ENCODE measurements around the gene SLC9A9. TPM values are rescaled to one million over a fixed set of nuclear protein-coding genes. Genes with fewer than 3 reads are reported as not detected.
A peak's percentile ranks its signal among the peaks of the same experiment; 100 is the strongest.

SLC9A9 gene
- total RNA-seq, 2 donors from 2014 or later: 25.3 to 31.8 TPM

GRCh38 chr3:143358793-143359491, 489.3 kb downstream of the SLC9A9 start:
- H3K36me3 Mint-ChIP-seq (ENCODE audit: low read depth): peaks cover 13% of the 10 kb centered on the region
- no peak for ATAC-seq

GRCh38 chr3:143358155-143358792, 490.0 kb downstream of the SLC9A9 start:
- no peaks in the 10 kb centered on the region for H3K9me3 ChIP-seq (ENCODE audit: control insufficient read depth, low read length, poor library complexity, severe bottlenecking)
- no peak for ATAC-seq
- no peaks in the 10 kb centered on the region for H3K27me3 Mint-ChIP-seq
- DNase-seq: no peak
- H3K36me3 Mint-ChIP-seq (ENCODE audit: low read depth): peaks cover 13% of the 10 kb centered on the region
- peaks cover 9% of the 10 kb centered on the region for H3K4me1 Mint-ChIP-seq
- no peak overlapping the region for H3K27ac Mint-ChIP-seq
- H3K4me3 Mint-ChIP-seq: no peak overlapping the region

More at GRCh38 chr3:143358793-143359491, 489.3 kb downstream of the SLC9A9 start:
- H3K4me3 Mint-ChIP-seq: no peak overlapping the region
- peaks cover 13% of the 10 kb centered on the region for H3K4me1 Mint-ChIP-seq
- DNase-seq: no peak
- H3K27me3 Mint-ChIP-seq: no peaks in the 10 kb centered on the region
- no peaks in the 10 kb centered on the region for H3K9me3 ChIP-seq (ENCODE audit: control insufficient read depth, low read length, poor library complexity, severe bottlenecking)
- H3K27ac Mint-ChIP-seq: no peak overlapping the region

GRCh38 chr3:143357700-143358099, 490.6 kb downstream of the SLC9A9 start:
- peaks cover 11% of the 10 kb centered on the region for H3K36me3 Mint-ChIP-seq (ENCODE audit: low read depth)
- H3K4me3 Mint-ChIP-seq: no peak overlapping the region
- H3K27me3 Mint-ChIP-seq: no peaks in the 10 kb centered on the region
- H3K4me1 Mint-ChIP-seq: peaks cover 8% of the 10 kb centered on the region
- no peaks in the 10 kb centered on the region for H3K9me3 ChIP-seq (ENCODE audit: control insufficient read depth, low read length, poor library complexity, severe bottlenecking)
- H3K27ac Mint-ChIP-seq: no peak overlapping the region
- ATAC-seq (no peak), DNase-seq (no peak)

GRCh38 chr3:143356839-143357238, 491.4 kb downstream of the SLC9A9 start:
- H3K9me3 ChIP-seq (ENCODE audit: control insufficient read depth, low read length, poor library complexity, severe bottlenecking): no peaks in the 10 kb centered on the region
- H3K4me1 Mint-ChIP-seq: peaks cover 3% of the 10 kb centered on the region
- ATAC-seq: no peak
- H3K27me3 Mint-ChIP-seq: no peaks in the 10 kb centered on the region
- H3K36me3 Mint-ChIP-seq (ENCODE audit: low read depth): peaks cover 7% of the 10 kb centered on the region
- H3K4me3 Mint-ChIP-seq: no peak overlapping the region
- DNase-seq: no peak
- no peak overlapping the region for H3K27ac Mint-ChIP-seq

- no peak for ATAC-seq
- H3K36me3 Mint-ChIP-seq (ENCODE audit: low read depth): peaks cover 9% of the 10 kb centered on the region
Measured at GRCh38 chr3:143354342-143354741, 493.9 kb downstream of the SLC9A9 start.

DNA sequence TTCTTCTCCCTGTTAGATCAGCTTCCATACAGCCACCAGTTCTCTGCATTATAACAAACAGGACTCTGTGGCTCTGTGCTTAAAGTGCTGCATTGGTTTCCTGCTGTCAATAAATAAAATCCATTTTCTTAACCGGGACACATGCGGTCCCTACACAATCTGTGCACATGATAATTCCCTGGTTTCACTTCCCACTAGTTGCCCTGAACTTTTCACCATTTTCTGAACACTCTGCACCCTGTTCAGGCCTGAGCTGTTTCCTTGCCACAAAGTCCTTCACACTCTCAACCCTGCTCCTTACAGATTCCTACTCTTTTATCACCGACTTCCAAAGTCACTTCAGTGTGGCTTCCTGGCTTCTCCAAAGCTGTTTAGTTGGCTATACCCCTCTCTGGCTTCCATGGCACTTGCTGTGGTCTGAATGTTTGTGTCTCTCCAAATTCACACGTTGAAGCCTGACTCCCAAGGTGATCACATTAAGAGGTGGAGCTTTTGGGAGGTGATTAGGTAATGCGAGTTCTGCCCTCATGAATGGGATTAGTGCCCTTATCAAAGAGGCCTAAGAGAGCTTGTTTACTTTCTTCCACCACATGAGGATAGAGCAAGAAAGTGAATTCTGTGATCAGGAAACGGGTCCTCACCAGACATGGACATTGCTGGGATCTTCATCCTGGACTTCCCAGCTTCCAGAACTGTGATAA, 495.3 kb downstream of the SLC9A9 start:
- Mint-ChIP-seq H3K36me3 (ENCODE audit: low read depth) (peaks cover 7% of the 10 kb centered on the region), H3K27me3 (no peaks in the 10 kb centered on the region), H3K4me3 (no peak overlapping the region), H3K27ac (no peak overlapping the region), H3K4me1 (peaks cover 27% of the 10 kb centered on the region)
- no peaks in the 10 kb centered on the region for H3K9me3 ChIP-seq (ENCODE audit: control insufficient read depth, low read length, poor library complexity, severe bottlenecking)
- DNase-seq (no peak), ATAC-seq (no peak)

More at GRCh38 chr3:143354342-143354741, 493.9 kb downstream of the SLC9A9 start:
- Mint-ChIP-seq H3K27me3 (no peaks in the 10 kb centered on the region), H3K27ac (no peak overlapping the region), H3K4me3 (no peak overlapping the region), H3K4me1 (peaks cover 20% of the 10 kb centered on the region)
- no peaks in the 10 kb centered on the region for H3K9me3 ChIP-seq (ENCODE audit: control insufficient read depth, low read length, poor library complexity, severe bottlenecking)
- DNase-seq: no peak

DNA sequence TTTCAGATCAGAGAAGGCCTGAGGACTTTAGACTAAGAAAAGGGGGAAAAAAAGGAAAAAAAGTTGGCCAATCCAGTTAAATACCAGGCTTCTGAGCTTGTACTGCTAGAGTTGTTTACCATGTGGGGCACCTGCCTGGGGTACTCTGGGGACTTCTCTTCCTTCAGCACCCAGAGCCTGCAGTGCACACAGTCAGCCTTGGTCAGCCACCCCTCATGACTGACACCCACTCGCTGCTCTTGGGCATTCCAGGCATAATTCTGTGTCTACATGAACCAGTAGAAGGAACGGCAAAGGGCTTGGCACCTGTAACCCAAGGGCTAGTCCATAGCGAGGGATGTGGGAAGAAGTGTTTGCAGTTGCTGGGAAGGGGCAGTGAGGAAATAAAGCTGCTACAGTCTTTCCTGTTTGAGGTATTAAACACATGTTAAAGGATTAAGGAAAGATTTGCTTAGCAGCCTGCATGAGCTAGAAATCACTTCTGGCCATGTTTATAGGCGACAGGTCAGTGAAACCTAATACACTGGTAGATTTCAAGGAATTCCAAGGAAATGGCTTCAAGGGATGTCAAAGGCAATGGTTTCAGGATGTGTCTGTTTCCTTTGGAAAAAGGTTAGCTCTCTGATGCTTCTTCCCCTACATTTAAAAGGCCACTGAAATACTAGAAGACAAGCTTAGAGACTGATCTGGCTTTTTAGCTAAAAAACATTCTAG, 496.2 kb downstream of the SLC9A9 start:
- Mint-ChIP-seq H3K36me3 (ENCODE audit: low read depth) (peaks cover 5% of the 10 kb centered on the region), H3K27ac (peak overlapping the region; percentile 66), H3K4me3 (no peak overlapping the region), H3K27me3 (no peaks in the 10 kb centered on the region), H3K4me1 (peaks cover 26% of the 10 kb centered on the region)
- no peaks in the 10 kb centered on the region for H3K9me3 ChIP-seq (ENCODE audit: control insufficient read depth, low read length, poor library complexity, severe bottlenecking)
- DNase-seq (no peak), ATAC-seq (no peak)

DNA sequence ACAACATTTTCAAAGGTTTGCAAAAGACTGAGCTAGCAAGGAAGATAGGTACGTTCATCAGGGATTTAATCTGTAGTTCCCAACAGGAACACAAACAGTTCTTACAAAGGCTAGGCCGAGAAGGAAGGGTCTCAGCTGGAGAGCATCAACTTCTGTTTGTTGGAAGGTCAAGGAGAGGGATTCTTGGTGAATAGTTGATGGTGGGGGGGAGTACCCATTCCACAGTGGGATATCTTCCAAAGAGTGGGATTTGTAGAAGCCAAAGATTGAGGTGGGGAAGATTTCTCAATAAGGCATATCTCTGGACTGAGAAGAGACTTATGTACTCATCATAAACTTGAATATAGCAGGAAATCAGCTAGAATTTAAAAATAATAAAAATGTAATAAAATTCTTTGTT, 496.9 kb downstream of the SLC9A9 start:
- no peak for ATAC-seq
- peaks cover 26% of the 10 kb centered on the region for H3K4me1 Mint-ChIP-seq
- H3K9me3 ChIP-seq (ENCODE audit: control insufficient read depth, low read length, poor library complexity, severe bottlenecking): no peaks in the 10 kb centered on the region
- H3K27me3 Mint-ChIP-seq: no peaks in the 10 kb centered on the region
- peak overlapping the region; percentile 10 for H3K4me3 Mint-ChIP-seq
- no peak overlapping the region for H3K27ac Mint-ChIP-seq
- peaks cover 6% of the 10 kb centered on the region for H3K36me3 Mint-ChIP-seq (ENCODE audit: low read depth)
- DNase-seq: no peak

DNA sequence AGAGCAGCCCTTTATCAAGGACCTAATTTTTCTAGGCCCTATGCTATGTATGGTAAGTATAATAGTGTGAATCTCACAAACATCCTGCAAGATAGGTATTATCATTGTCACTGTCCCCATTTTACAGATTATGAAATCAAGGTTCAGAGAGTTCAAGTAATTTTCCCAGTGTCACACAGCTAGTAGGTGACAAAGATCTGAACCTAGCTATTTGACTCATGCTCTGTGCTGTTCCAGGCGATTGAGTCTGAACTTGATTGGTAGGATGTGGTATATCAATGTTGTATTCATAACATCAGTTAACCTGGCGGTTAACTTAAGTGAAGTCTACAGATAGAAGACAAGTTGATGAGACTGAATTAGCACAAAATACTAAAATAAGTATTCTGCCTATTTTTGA, 498.8 kb downstream of the SLC9A9 start:
- ATAC-seq (no peak), DNase-seq (no peak)
- H3K27ac Mint-ChIP-seq: no peak overlapping the region
- no peaks in the 10 kb centered on the region for H3K27me3 Mint-ChIP-seq
- H3K36me3 Mint-ChIP-seq (ENCODE audit: low read depth): peaks cover 6% of the 10 kb centered on the region
- no peak overlapping the region for H3K4me3 Mint-ChIP-seq
- peaks cover 26% of the 10 kb centered on the region for H3K4me1 Mint-ChIP-seq
- no peaks in the 10 kb centered on the region for H3K9me3 ChIP-seq (ENCODE audit: control insufficient read depth, low read length, poor library complexity, severe bottlenecking)

DNA sequence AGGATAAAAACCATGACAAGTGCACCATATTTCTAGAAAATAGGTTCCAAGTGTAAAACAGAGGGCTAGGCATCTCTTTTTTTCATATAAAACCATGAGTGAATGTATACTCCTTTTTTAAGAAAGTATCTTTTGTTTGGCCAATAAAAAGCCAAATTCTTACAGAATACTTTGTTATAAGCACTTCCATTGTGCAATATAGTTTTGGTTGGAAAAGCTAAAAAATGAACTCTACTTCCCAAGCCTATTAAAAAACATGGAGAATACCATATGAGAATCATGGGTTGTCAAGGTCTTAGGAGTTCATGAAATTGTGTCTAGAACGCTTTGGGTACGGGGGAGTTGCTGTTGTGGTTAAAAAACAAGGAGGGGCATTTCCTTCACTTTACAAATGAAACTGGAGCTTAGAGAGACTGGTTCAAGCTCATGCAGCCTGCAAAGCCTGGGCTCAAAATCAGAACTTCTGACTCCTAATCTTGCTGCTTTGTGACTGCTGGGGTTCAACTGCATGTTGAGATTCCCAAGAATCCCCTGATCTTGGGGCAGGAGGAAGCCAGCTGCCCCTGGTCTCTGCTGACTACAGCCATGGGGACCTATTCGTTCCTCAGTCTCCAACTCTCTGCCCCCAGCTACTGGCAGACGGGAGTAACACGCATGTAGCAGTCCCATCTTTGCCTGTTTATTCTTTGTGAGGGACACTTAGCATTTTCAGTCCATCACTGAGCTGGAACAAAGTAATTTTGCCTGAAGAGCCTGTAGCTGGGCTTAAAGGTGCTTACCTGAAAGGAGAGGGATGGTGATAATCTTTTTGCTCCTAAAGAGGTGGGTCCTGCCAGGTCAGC, 499.6 kb downstream of the SLC9A9 start:
- no peaks in the 10 kb centered on the region for H3K27me3 Mint-ChIP-seq
- H3K36me3 Mint-ChIP-seq (ENCODE audit: low read depth): peaks cover 4% of the 10 kb centered on the region
- H3K9me3 ChIP-seq (ENCODE audit: control insufficient read depth, low read length, poor library complexity, severe bottlenecking): no peaks in the 10 kb centered on the region
- ATAC-seq (peak; percentile 36), DNase-seq (no peak)
- H3K27ac Mint-ChIP-seq: peak overlapping the region; percentile 16
- H3K4me3 Mint-ChIP-seq: no peak overlapping the region
- H3K4me1 Mint-ChIP-seq: peaks cover 26% of the 10 kb centered on the region

DNA sequence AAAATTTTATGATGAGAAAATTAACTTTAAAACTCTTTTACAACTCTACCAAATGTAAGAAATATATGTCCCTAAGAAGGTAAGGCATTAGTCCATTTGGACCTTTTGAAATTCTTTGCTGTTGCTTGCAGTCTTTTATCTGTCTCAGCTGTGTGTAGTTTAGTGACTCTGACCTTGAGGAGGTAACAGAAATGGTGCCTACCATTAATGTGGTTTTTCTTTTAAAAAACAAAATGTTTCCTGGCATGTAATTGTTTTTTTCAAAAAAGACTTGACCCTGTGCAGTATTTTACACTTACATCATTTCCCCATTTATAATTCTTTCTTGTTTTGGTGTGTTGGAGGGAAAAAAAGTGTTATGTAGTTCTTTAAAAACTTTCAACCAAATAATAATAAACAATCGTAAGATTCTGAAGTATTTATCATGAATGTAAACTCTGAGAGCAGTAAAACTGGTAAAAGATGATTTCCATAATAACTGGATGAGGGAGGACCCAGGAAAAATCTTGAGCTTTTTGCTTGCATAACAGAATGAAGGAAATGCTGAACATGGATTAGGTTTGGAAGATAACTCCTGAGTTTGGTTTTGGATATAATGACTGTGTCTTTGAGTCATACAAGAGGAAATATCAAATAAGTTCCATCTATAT, 503.6 kb downstream of the SLC9A9 start:
- ATAC-seq (no peak), DNase-seq (no peak)
- no peak overlapping the region for H3K4me3 Mint-ChIP-seq
- H3K36me3 Mint-ChIP-seq (ENCODE audit: low read depth): peaks cover 2% of the 10 kb centered on the region
- no peaks in the 10 kb centered on the region for H3K9me3 ChIP-seq (ENCODE audit: control insufficient read depth, low read length, poor library complexity, severe bottlenecking)
- peaks cover 12% of the 10 kb centered on the region for H3K4me1 Mint-ChIP-seq
- H3K27me3 Mint-ChIP-seq: no peaks in the 10 kb centered on the region
- no peak overlapping the region for H3K27ac Mint-ChIP-seq

GRCh38 chr3:143343944-143344343, 504.3 kb downstream of the SLC9A9 start:
- peaks cover 2% of the 10 kb centered on the region for H3K36me3 Mint-ChIP-seq (ENCODE audit: low read depth)
- H3K27ac Mint-ChIP-seq: no peak overlapping the region
- peaks cover 7% of the 10 kb centered on the region for H3K4me1 Mint-ChIP-seq
- no peak for ATAC-seq
- H3K27me3 Mint-ChIP-seq: no peaks in the 10 kb centered on the region
- H3K9me3 ChIP-seq (ENCODE audit: control insufficient read depth, low read length, poor library complexity, severe bottlenecking): no peaks in the 10 kb centered on the region
- no peak for DNase-seq
- H3K4me3 Mint-ChIP-seq: no peak overlapping the region
